UCSD-AML1 (cell line): ENCODE results near the gene SAMHD1.
"Not testable (repeated sequence)": the region's sequence is repeated elsewhere in the genome, so short reads cannot be mapped to it uniquely, and the experiment has no call there.

Experiments
- DNase-seq: peaks from one replicate; lab custom pipeline; 2025; ENCODE audit not compliant: unreplicated experiment; lab: John Stamatoyannopoulos, UW

SAMHD1 gene

GRCh38 chr20:36956674-36957073, 5.2 kb upstream of the SAMHD1 start:
- no peak for DNase-seq

- no peak for DNase-seq
These were observed 4.5 kb upstream of the SAMHD1 start for GRCh38 chr20:36956016-36956415.

GRCh38 chr20:36951979-36952738, 651 bp upstream of the SAMHD1 start:
- no peak for DNase-seq

- peak; percentile 47 for DNase-seq
These were observed 902 bp downstream of the SAMHD1 start for GRCh38 chr20:36950414-36951197.

GRCh38 chr20:36941401-36941835, 10.1 kb downstream of the SAMHD1 start:
- DNase-seq = no peak

GRCh38 chr20:36937402-36937770, 14.1 kb downstream of the SAMHD1 start:
- no peak for DNase-seq

- not testable (repeated sequence) for DNase-seq
These were observed 14.6 kb downstream of the SAMHD1 start for GRCh38 chr20:36936761-36937401.

GRCh38 chr20:36936341-36936740, 15.2 kb downstream of the SAMHD1 start:
- no peak for DNase-seq

- DNase-seq = not testable (repeated sequence)
These were observed 17.9 kb downstream of the SAMHD1 start for GRCh38 chr20:36933571-36933970.

GRCh38 chr20:36932476-36933426, 18.8 kb downstream of the SAMHD1 start:
- no peak for DNase-seq

- not testable (repeated sequence) for DNase-seq
These were observed 19.4 kb downstream of the SAMHD1 start for GRCh38 chr20:36932067-36932466.

GRCh38 chr20:36929691-36930090, 21.8 kb downstream of the SAMHD1 start:
- DNase-seq = no peak

GRCh38 chr20:36929290-36929689, 22.2 kb downstream of the SAMHD1 start:
- no peak for DNase-seq

GRCh38 chr20:36927704-36928103, 23.8 kb downstream of the SAMHD1 start:
- no peak for DNase-seq

GRCh38 chr20:36926653-36927200, 24.8 kb downstream of the SAMHD1 start:
- no peak for DNase-seq

- DNase-seq = no peak
These were observed 26.3 kb downstream of the SAMHD1 start for GRCh38 chr20:36925234-36925633.

- no peak for DNase-seq
These were observed 27.1 kb downstream of the SAMHD1 start for GRCh38 chr20:36924167-36925045.

- no peak for DNase-seq
These were observed 31.2 kb downstream of the SAMHD1 start for GRCh38 chr20:36920334-36920730.

GRCh38 chr20:36919715-36920333, 31.7 kb downstream of the SAMHD1 start:
- no peak for DNase-seq
